OCI-LY7 (cell line): ENCODE results near the gene KLHL25.

Source experiments
- EZH2phosphoT487 ChIP-seq: fragments of 200-600 bp; sonication (generic); IDR thresholded peaks from 2 replicates; pipeline ENCODE4 v1.6.1; 2018; ENCODE audit warnings: low read depth, borderline replicate concordance, mild to moderate bottlenecking, mixed run types, antibody characterized with exemption, low read length, moderate library complexity, mixed read lengths
- TF ChIP-seq, protein P1 (sequence below): fragments of 200-600 bp; sonication (generic); conservative IDR thresholded peaks from 2 replicates; pipeline ENCODE4 v1.5.1; 2014; ENCODE audit warnings: mild to moderate bottlenecking, antibody characterized with exemption, low read length, moderate library complexity, mixed read lengths

DNA sequence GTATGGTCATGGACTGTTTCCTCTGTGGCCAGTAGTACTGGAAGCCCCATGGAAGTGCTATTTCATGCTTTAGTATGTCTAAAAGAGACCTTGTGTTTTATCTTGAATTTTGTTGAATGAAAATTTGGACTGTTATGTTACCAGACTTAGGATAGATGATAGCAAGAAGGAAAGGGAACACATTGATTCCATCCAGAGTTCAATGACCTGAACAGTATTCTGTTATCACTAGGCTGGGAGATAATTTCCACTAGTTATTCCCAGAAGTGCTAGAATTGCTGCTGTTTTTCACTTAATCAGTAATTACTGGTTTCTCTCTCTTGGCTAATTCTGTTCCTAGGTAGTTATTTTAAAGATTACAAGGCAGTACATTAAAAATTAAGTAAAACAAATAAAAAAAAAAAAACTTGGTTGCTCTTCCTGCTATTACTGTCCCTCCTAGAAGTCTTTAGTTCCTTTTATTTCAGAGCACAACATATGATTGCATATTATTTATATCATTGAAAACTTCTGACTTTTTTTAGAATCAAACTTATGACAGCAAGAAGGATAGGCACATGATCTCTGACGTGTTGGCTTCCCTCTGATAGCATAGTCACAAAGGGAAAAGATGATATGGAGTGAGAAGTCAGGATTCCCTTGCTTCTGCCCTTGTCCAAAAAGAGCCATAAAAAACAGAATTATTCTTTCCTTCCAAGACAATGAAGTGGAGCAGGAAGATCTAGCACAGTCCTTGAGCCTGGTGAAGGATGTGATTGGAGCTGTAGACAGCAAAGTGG is 72.2 kb downstream of the KLHL25 start:
- TF ChIP-seq, protein P1, sequence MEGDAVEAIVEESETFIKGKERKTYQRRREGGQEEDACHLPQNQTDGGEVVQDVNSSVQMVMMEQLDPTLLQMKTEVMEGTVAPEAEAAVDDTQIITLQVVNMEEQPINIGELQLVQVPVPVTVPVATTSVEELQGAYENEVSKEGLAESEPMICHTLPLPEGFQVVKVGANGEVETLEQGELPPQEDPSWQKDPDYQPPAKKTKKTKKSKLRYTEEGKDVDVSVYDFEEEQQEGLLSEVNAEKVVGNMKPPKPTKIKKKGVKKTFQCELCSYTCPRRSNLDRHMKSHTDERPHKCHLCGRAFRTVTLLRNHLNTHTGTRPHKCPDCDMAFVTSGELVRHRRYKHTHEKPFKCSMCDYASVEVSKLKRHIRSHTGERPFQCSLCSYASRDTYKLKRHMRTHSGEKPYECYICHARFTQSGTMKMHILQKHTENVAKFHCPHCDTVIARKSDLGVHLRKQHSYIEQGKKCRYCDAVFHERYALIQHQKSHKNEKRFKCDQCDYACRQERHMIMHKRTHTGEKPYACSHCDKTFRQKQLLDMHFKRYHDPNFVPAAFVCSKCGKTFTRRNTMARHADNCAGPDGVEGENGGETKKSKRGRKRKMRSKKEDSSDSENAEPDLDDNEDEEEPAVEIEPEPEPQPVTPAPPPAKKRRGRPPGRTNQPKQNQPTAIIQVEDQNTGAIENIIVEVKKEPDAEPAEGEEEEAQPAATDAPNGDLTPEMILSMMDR, result no peak
- TF ChIP-seq EZH2phosphoT487, result no peak
